ENCODE measurements around the gene SKAP1.

The SKAP1 gene

DNA sequence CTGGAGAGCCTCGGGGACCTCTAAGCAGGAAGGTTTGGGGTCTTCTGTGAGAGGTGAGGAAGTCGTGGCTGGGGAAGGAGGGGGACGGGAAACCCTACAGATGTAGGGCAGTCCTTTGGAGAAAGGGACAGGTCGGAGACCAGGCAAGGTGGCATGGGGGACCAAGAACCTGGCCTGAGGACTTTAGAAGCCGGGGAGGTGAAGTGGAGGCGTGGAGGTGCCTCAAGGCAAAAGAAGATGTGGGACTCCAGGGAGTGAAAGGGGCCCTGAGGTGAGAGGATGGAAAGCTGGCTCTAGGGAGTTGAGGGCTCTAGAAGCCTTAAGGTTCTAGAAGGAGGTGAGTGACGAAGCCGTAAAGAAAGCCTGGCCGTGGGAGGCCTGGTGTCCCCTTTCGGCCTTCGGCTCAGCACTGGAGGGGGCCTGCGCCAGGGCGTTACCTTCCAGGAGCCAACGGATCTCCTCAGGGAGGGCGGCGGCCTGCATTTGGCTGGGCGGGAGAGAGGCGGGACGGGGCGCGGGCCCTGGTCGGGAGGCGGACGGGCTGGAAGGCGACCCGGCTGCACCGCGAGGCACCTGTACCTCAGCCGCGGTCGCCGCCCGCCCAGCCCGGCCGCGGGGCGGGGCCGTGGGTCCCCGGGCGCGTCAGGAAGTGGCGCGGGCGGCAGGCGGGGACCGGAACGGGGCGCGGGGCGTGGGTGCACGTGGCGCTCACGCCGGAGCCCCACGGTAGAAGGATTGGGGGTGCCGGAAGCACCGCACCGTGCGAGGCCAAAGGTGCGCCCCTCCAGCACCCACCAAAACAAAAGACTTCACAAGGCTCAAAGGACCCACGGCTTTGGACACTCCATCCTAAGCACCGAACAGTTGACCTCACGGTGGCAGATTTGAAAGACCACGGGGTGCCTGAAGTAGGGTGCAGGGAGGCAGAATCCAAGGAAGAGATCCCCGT lies at the start of gene SKAP1:
SKAP1 (minus strand) TSS at position 577 of the 949 bp plus-strand sequence.
- DNase-seq (ENCODE audit: low read depth, low spot score) = peak; percentile 26

- DNase-seq (ENCODE audit: low read depth, low spot score) = no peak
These were observed 49.0 kb upstream of the SKAP1 start for GRCh38 chr17:48479014-48479402.

GRCh38 chr17:48478224-48479013 lies 48.4 kb upstream of the SKAP1 start:
- DNase-seq (ENCODE audit: low read depth, low spot score) = no peak

DNA sequence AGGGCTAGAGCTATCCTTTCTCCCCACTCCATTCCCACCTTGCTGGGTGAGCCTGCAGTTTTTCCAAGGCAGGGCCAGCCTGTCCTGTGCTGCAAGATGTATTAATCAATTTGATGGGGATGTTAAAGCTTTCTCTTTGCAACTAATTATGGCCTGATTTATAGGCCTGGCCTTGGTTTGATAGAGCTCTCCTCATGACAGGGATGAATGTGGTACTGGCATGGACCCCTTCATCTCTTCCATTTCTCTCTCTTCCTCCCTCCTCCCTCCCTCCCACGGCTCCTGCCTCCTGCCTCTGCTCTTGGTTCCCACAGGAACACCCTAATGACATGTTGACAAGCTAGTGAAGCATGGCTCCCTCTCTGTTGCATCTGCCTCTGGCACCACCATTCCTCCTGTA lies 47.2 kb upstream of the SKAP1 start:
- no peak for DNase-seq (ENCODE audit: low read depth, low spot score)

- no peak for DNase-seq (ENCODE audit: low read depth, low spot score)
These were observed 42.6 kb upstream of the SKAP1 start for GRCh38 chr17:48472411-48473281.

- no peak for DNase-seq (ENCODE audit: low read depth, low spot score)
These were observed 41.9 kb upstream of the SKAP1 start for GRCh38 chr17:48471817-48472410.

DNA sequence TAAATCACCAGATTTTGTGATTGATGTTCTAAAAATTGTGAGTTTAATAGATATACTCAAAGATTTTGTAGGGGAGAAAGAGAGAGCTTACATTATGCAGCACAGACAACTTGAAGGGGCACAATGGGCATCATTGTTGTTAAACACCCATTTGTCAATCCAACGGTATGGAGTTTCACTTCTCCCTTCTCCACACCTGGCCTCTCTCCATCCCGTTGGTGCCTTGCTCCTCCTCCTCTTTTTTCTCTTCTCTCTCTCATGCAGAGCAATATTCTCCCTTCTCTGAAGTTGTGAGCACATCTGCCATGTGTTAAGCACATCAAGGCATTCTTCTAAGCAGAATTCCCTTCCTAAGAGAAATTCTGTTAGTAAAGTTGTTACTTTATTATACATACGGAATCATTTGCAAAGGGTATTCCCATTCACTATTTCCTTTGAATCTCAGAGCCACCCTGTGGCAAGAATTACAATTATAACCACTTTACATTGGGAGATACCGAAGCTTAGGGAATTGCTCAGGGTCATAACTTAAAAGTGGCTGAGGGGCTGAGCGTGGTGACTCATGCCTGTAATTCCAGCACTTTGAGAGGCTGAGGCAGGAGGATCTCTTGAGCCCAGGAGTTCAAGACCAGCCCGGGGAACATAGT lies 40.5 kb upstream of the SKAP1 start:
- no peak for DNase-seq (ENCODE audit: low read depth, low spot score)

GRCh38 chr17:48469227-48469626 lies 39.2 kb upstream of the SKAP1 start:
- no peak for DNase-seq (ENCODE audit: low read depth, low spot score)

GRCh38 chr17:48468299-48468698 lies 38.3 kb upstream of the SKAP1 start:
- no peak for DNase-seq (ENCODE audit: low read depth, low spot score)

- no peak for DNase-seq (ENCODE audit: low read depth, low spot score)
These were observed 35.9 kb upstream of the SKAP1 start for GRCh38 chr17:48465884-48466283.

DNA sequence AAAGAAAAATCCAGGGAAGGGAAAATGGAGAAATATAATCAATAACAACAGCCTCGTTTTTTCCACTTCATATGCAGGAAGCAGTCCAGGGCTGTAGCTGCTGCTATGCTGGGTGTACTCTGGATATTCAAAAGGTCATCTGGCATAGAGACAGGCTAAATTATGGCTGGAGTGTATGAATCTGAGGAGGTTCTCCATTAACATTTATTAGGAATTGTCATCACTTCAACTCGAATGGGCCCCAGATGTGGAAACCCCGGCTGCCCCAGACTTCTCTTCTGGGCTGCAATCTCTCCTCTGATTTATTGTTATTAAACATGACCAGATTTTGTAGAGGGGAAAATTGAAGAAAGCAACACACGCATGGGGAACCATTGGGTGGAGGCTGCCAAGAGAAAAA lies 33.5 kb upstream of the SKAP1 start:
- no peak for DNase-seq (ENCODE audit: low read depth, low spot score)

- DNase-seq (ENCODE audit: low read depth, low spot score) = no peak
These were observed 32.9 kb upstream of the SKAP1 start for GRCh38 chr17:48462946-48463345.

DNA sequence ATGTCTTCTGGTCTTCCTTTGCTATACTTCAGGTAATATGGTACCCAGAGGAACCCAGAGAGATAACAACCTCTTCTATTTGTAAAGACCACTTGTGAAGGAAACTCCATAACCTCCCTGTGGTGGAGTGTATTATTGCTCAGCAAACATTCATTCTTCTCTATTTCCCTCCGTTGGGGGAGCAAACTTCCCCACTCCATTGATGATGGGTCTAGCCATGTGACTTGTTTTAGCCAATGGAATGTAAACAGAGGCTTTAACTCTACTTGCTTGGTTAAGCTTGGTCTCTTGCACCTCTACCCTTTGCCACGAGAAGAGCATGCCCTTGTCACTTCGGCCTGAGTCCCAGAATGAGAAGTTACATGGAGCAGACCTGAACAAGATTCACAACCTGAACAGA lies 30.0 kb upstream of the SKAP1 start:
- no peak for DNase-seq (ENCODE audit: low read depth, low spot score)

- no peak for DNase-seq (ENCODE audit: low read depth, low spot score)
These were observed 29.2 kb upstream of the SKAP1 start for GRCh38 chr17:48459070-48459844.

GRCh38 chr17:48457080-48457836 lies 27.2 kb upstream of the SKAP1 start:
- DNase-seq (ENCODE audit: low read depth, low spot score) = peak; percentile 66

DNA sequence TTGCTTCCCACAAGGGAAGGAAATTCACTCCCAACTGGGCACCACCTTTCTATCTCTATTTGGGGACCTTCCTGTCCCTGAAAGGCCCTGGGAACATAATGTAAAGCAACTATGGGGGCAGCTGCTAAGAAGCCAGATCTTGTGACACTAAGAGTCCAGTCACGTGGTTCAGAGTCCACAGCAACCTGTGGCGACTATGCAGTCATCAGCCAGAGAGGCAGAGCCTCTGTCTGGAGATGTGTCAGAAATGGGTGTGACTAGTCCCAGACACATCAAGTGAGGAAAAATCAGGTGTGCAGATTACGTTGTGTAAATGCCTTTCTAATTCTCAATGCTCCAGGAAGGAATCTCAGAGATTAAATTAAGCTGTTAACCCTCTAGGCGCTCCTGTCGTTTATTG lies 26.6 kb upstream of the SKAP1 start:
- no peak for DNase-seq (ENCODE audit: low read depth, low spot score)

DNA sequence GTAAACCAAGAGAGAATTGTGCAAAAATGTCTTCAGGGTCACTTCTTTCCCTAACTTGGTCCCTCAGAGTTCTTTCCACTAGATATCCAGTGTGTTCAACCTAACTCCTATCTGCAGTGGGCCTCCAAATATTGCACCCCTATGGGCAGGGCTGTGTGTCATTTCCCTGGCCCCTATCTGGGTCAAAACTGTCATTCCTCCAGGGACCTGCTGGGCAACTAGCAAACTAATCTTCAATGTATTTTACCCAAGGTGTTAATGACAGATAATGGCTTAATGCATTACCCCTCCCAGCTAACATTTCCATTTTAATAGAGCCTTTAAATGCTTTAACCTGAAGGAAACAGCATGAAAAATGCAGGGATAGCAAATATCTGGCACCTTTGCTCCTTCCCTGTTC lies 25.8 kb upstream of the SKAP1 start:
- no peak for DNase-seq (ENCODE audit: low read depth, low spot score)

GRCh38 chr17:48453447-48453846 lies 23.4 kb upstream of the SKAP1 start:
- DNase-seq (ENCODE audit: low read depth, low spot score) = no peak

DNA sequence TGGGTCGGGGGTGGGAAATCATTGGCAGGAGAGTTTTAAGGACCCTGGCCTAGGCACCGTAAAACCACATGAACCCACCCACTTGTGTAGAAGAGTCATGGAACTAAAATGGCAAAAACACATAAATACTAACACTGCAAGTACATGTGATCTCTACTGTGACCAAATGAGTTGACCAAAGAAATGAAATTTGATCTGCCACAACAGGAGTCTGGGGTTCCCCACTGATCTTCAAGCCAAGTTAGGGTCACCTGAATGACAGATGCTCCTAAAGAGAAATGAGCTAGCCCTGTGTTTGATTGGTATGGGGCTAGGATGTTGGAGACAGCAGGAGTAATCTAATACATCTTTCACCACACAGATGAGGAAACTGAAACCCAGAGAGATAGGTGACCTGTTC lies 21.5 kb upstream of the SKAP1 start:
- no peak for DNase-seq (ENCODE audit: low read depth, low spot score)

All from activated CD4-positive, CD25-positive, alpha-beta regulatory T cell treated with anti-CD3 and anti-CD28 coated beads, Interleukin-2, amount 50 U/mL, for 16 hours (primary cell).